ENCODE data around the gene MTAP.

The MTAP gene

GRCh38 chr9:21969951-21970799 lies 167.7 kb downstream of the MTAP start:
- Histone ChIP-seq H3K36me3 (ENCODE audit: control insufficient read depth in 2 of 2, insufficient read depth in 1 of 2, low read length in 2 of 2) (peaks cover 19 to 59% of the 10 kb centered on the region in 2 experiments), H3K9me3 (ENCODE audit: control insufficient read depth, insufficient read depth, low read depth, low read length) (no peaks in the 10 kb centered on the region; the same call in 1 of the 2 replicates), H3K4me3 (ENCODE audit: low read depth, low read length) (no peak overlapping the region), H3K4me1 (ENCODE audit: control insufficient read depth, insufficient read depth, low read length) (peaks cover 7% of the 10 kb centered on the region; the same call in 1 of the 2 replicates), H3K27ac (ENCODE audit: extremely low read depth, low read depth, low read length) (no peak overlapping the region)
- POLR2A ChIA-PET = interaction anchor here (0.6 to 1.6 kb wide), 5 partner anchors 9 to 268 kb away, joined by 3 to 6 read pairs (median 4); partner anchors contain the start of genes CDKN2B and CDKN2B-AS1
- TF ChIP-seq ZNF426 (tag by site-specific recombination; IDR thresholded peaks at IDR 0.05) (no peak), KLF10 (tag by site-specific recombination; IDR thresholded peaks at IDR 0.05) (no peak), ZSCAN30 (tag by site-specific recombination; IDR thresholded peaks at IDR 0.05) (no peak), ZNF155 (tag by site-specific recombination; IDR thresholded peaks at IDR 0.05) (no peak), ZNF513 (tag by site-specific recombination; IDR thresholded peaks at IDR 0.05) (no peak), ZFP37 (tag by site-specific recombination; IDR thresholded peaks at IDR 0.05) (no peak), ZBTB7A (tag by site-specific recombination; IDR thresholded peaks at IDR 0.05; ENCODE audit: low read depth) (no peak), ZNF48 (tag by site-specific recombination; IDR thresholded peaks at IDR 0.05) (no peak), SP2 (tag by site-specific recombination; IDR thresholded peaks at IDR 0.05) (no peak), ZBTB49 (tag by site-specific recombination; IDR thresholded peaks at IDR 0.05; ENCODE audit: low read depth) (no peak), ZNF677 (tag by site-specific recombination; IDR thresholded peaks at IDR 0.05) (no peak), ZNF561 (tag by site-specific recombination; IDR thresholded peaks at IDR 0.05; ENCODE audit: borderline replicate concordance) (no peak), ZSCAN18 (tag by site-specific recombination; IDR thresholded peaks at IDR 0.05) (no peak), YY2 (tag by site-specific recombination; IDR thresholded peaks at IDR 0.05) (no peak), SALL2 (tag by site-specific recombination; IDR thresholded peaks at IDR 0.05; ENCODE audit: borderline replicate concordance) (no peak), HOXA7 (CRISPR knock-in tag; IDR thresholded peaks at IDR 0.05; ENCODE audit: borderline replicate concordance) (no peak), ZNF670 (tag by site-specific recombination; IDR thresholded peaks at IDR 0.05; ENCODE audit: low read depth) (no peak)
- CTCF ChIA-PET = interaction anchor here (0.8 kb wide), 1 partner anchor 157 kb away, joined by 3 read pairs; no protein-coding TSS in a partner anchor
